Keratinocyte (primary cell): ENCODE results near the gene ADGRA1. TPM values are rescaled to one million over a fixed set of nuclear protein-coding genes. Genes with fewer than 3 reads are reported as not detected.

Source experiments
- DNase-seq: peaks from one replicate; pipeline ENCODE4 v3.0.0-alpha.2; 2011; ENCODE audit warnings: low read depth, missing footprints, low spot score
- FAIRE-seq: peaks from 2 replicates; lab custom pipeline; 2011; peaks lifted over from hg19 to GRCh38; lab: Jason Lieb, UNC
- H2AFZ ChIP-seq: 2 replicates; pipeline ENCODE4 v1.6.0; 2012; ENCODE audit warnings: low read length, control low read depth, inconsistent platforms; ENCODE audit not compliant: control insufficient read depth
- H3K27ac ChIP-seq: 2 replicates; pipeline ENCODE4 v1.5.1; 2011; ENCODE audit warnings: low read length; ENCODE audit not compliant: control insufficient read depth, insufficient read depth
- H3K27me3 ChIP-seq: 3 replicates; pipeline ENCODE4 v1.6.0; 2011; ENCODE audit warnings: low read length; ENCODE audit not compliant: control insufficient read depth, insufficient read depth; ENCODE audit errors: extremely low read depth
- H3K36me3 ChIP-seq, 2 experiments: 2 replicates in 1 of 2; 3 replicates in 1 of 2; pipeline ENCODE4 v1.5.1; 2011; ENCODE audit warnings: low read length in 2 of 2, mild to moderate bottlenecking in 1 of 2; ENCODE audit not compliant: control insufficient read depth in 2 of 2, insufficient read depth in 2 of 2; ENCODE audit errors: extremely low read depth in 1 of 2
- H3K4me1 ChIP-seq: 3 replicates; pipeline ENCODE4 v1.5.1; 2011; ENCODE audit warnings: low read length; ENCODE audit not compliant: control insufficient read depth, insufficient read depth; ENCODE audit errors: extremely low read depth
- H3K4me2 ChIP-seq: 3 replicates; pipeline ENCODE4 v1.6.0; 2011; ENCODE audit warnings: low read depth, low read length; ENCODE audit not compliant: control insufficient read depth, insufficient read depth; ENCODE audit errors: extremely low read depth
- H3K4me3 ChIP-seq, 3 experiments: fragments of 200-600 bp in 1 of 3; sonication (generic) in 1 of 3; 2 replicates in 2 of 3; 3 replicates in 1 of 3; pipeline ENCODE4 v1.5.1; 2011 to 2016; ENCODE audit warnings: low read length in 3 of 3, mild to moderate bottlenecking in 3 of 3, control low read depth in 2 of 3, inconsistent platforms in 1 of 3, low read depth in 1 of 3, mixed read lengths in 1 of 3, mixed run types in 1 of 3, moderate library complexity in 1 of 3; ENCODE audit not compliant: control insufficient read depth in 2 of 3, insufficient read depth in 2 of 3; ENCODE audit errors: extremely low read depth in 1 of 3
- H3K79me2 ChIP-seq: 2 replicates; pipeline ENCODE4 v1.6.0; 2012; ENCODE audit warnings: low read length; ENCODE audit not compliant: control insufficient read depth, insufficient read depth
- H3K9ac ChIP-seq: 3 replicates; pipeline ENCODE4 v1.6.0; 2011; ENCODE audit warnings: low read length; ENCODE audit not compliant: control insufficient read depth, insufficient read depth; ENCODE audit errors: extremely low read depth
- H3K9me1 ChIP-seq: 3 replicates; pipeline ENCODE4 v1.6.0; 2011; ENCODE audit warnings: low read length; ENCODE audit not compliant: control insufficient read depth, insufficient read depth; ENCODE audit errors: extremely low read depth
- H3K9me3 ChIP-seq: 2 replicates; pipeline ENCODE4 v1.5.1; 2012; ENCODE audit warnings: low read depth, low read length; ENCODE audit not compliant: control insufficient read depth
- H4K20me1 ChIP-seq: 3 replicates; pipeline ENCODE4 v1.6.0; 2011; ENCODE audit warnings: low read length; ENCODE audit not compliant: control insufficient read depth, insufficient read depth; ENCODE audit errors: extremely low read depth
- EZH2 ChIP-seq: IDR thresholded peaks from one replicate; pipeline ENCODE4 v1.6.1; 2012; ENCODE audit warnings: inconsistent platforms, mild to moderate bottlenecking, low read length, moderate library complexity
- dilution Hi-C: fragments of 300-500 bp; cut with MboI; formaldehyde crosslinking; loops from one replicate; pipeline ENCODE4 v1.7.0; 2020; ENCODE audit warnings: low sequenced_read_pairs; ENCODE audit not compliant: extremely low pct_ligation_motif_present
- polyA plus RNA-seq, 5 experiments: library from polyadenylated mRNA; depleted of rRNA in 3 of 5; stranded (reverse) in 3 of 5; stranded (forward) in 1 of 5; unstranded in 1 of 5; fragments of >200 nt; gene quantifications; 1 replicate in 1 of 5; 2 replicates in 3 of 5; 3 replicates in 1 of 5; pipeline versions ENCODE4 v1.2.1 to v1.2.3, GENCODE V29; 2011 to 2012; ENCODE audit warnings: missing spikeins in 2 of 5, low read depth in 1 of 5, low replicate concordance in 1 of 5
- TF ChIP-seq, protein P1 (sequence below), 3 experiments: IDR thresholded peaks in 1 of 3; conservative IDR thresholded peaks in 1 of 3; optimal IDR thresholded peaks in 1 of 3; 2 replicates in 2 of 3; 3 replicates in 1 of 3; pipeline versions ENCODE3 to v1.5.1; 2011; ENCODE audit warnings: low read length in 3 of 3, mild to moderate bottlenecking in 3 of 3, moderate library complexity in 2 of 3, control low read depth in 1 of 3, inconsistent platforms in 1 of 3; ENCODE audit not compliant: insufficient read depth in 2 of 3; ENCODE audit errors: extremely low read depth in 1 of 3

The ADGRA1 gene
- polyA plus RNA-seq, 1 donor (not counting 4 experiments of a cell fraction or from before 2014, with no cell fraction given): not detected

DNA sequence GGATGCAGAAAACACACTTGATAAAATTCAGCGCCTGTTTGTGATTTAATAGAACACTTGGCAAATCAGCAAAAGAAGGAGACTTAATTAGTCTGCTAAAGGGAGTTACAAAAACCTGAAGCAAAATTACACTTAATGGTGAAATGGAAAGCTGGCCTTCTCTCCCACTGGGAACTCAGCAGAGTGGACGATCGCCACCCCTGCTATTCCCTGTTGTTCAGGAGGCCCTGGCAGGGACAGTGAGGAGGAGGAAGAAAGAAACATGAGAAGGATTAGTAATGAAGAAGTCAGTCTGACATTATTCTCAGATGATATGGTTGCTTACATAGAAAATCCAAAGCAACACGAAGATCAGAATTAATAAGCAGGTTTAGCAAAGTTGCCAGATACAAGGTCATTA, 66.7 kb downstream of the ADGRA1 start:
- no peaks in the 10 kb centered on the region for H3K9me1 ChIP-seq
- H3K79me2 ChIP-seq: no peaks in the 10 kb centered on the region
- TF ChIP-seq, protein P1, sequence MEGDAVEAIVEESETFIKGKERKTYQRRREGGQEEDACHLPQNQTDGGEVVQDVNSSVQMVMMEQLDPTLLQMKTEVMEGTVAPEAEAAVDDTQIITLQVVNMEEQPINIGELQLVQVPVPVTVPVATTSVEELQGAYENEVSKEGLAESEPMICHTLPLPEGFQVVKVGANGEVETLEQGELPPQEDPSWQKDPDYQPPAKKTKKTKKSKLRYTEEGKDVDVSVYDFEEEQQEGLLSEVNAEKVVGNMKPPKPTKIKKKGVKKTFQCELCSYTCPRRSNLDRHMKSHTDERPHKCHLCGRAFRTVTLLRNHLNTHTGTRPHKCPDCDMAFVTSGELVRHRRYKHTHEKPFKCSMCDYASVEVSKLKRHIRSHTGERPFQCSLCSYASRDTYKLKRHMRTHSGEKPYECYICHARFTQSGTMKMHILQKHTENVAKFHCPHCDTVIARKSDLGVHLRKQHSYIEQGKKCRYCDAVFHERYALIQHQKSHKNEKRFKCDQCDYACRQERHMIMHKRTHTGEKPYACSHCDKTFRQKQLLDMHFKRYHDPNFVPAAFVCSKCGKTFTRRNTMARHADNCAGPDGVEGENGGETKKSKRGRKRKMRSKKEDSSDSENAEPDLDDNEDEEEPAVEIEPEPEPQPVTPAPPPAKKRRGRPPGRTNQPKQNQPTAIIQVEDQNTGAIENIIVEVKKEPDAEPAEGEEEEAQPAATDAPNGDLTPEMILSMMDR (optimal IDR thresholded peaks at IDR 0.05 in 1 of 3, IDR thresholded peaks at IDR 0.05 in 1 of 3, conservative IDR thresholded peaks at IDR 0.05 in 1 of 3; ENCODE audit: extremely low read depth in 1 of 3, insufficient read depth in 2 of 3, low read length in 3 of 3): no peak
- no peak for TF ChIP-seq EZH2
- no peak overlapping the region for H2AFZ ChIP-seq
- H3K9me3 ChIP-seq: no peaks in the 10 kb centered on the region
- dilution Hi-C loops: no loop called here
- H4K20me1 ChIP-seq: no peaks in the 10 kb centered on the region
- H3K4me3 ChIP-seq: no peak overlapping the region
- H3K36me3 ChIP-seq: no peaks in the 10 kb centered on the region
- no peak overlapping the region for H3K9ac ChIP-seq
- no peak overlapping the region for H3K4me2 ChIP-seq
- H3K4me1 ChIP-seq: no peaks in the 10 kb centered on the region
- DNase-seq (no peak), FAIRE-seq (no peak)
- H3K27me3 ChIP-seq: peaks cover 14% of the 10 kb centered on the region
- no peak overlapping the region for H3K27ac ChIP-seq

DNA sequence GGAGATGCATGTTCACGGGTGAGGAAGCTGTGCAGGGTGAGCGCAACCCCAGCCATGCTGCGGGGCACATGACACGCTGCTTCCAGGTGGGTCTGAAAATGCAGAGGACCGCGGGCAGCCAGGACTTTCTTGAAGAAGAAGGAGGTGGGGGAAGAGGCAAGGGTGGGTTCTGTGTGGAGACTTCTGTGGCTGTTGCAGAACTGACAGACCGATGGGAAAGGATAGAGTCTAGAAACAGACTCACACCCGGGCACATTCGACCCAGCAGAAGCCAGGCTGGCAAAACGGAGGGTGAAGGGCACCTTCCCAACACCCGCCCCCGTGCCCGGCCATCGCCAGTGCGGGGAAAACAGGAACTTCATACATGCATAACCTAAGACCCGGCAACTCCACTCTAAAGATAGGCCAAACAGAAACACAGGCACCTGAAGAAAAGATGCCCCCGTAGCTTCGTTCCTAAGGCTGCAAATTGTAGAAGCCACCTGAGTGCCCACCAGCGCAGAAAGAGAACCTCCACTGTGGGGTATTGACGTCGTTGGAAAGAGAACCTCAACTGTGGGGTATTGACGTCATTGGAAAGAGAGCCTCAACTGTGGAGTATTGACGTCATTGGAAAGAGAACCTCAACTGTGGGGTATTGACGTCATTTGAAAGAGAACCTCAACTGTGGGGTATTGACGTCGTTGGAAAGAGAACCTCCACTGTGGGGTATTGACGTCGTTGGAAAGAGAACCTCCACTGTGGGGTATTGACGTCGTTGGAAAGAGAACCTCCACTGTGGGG, 67.5 kb downstream of the ADGRA1 start:
- dilution Hi-C loops: no loop called here

More for the DNA sequence above, 67.5 kb downstream of the ADGRA1 start:
- DNase-seq (no peak), FAIRE-seq (no peak)
- no peaks in the 10 kb centered on the region for H3K9me1 ChIP-seq
- no peaks in the 10 kb centered on the region for H3K79me2 ChIP-seq
- no peaks in the 10 kb centered on the region for H4K20me1 ChIP-seq
- no peaks in the 10 kb centered on the region for H3K9me3 ChIP-seq
- H3K27ac ChIP-seq: no peak overlapping the region
- no peak overlapping the region for H3K9ac ChIP-seq
- H3K27me3 ChIP-seq: peaks cover 17% of the 10 kb centered on the region
- no peak overlapping the region for H2AFZ ChIP-seq
- no peak overlapping the region for H3K4me3 ChIP-seq
- H3K4me2 ChIP-seq: no peak overlapping the region
- no peaks in the 10 kb centered on the region for H3K36me3 ChIP-seq
- TF ChIP-seq EZH2: no peak
- TF ChIP-seq, protein P1 (optimal IDR thresholded peaks at IDR 0.05 in 1 of 3, IDR thresholded peaks at IDR 0.05 in 1 of 3, conservative IDR thresholded peaks at IDR 0.05 in 1 of 3; ENCODE audit: extremely low read depth in 1 of 3, insufficient read depth in 2 of 3, low read length in 3 of 3): no peak
- no peaks in the 10 kb centered on the region for H3K4me1 ChIP-seq
